ENCODE data around the gene MSRB2.
"Not testable (repeated sequence)": the region's sequence is repeated elsewhere in the genome, so short reads cannot be mapped to it uniquely, and the experiment has no call there.

The MSRB2 gene

DNA sequence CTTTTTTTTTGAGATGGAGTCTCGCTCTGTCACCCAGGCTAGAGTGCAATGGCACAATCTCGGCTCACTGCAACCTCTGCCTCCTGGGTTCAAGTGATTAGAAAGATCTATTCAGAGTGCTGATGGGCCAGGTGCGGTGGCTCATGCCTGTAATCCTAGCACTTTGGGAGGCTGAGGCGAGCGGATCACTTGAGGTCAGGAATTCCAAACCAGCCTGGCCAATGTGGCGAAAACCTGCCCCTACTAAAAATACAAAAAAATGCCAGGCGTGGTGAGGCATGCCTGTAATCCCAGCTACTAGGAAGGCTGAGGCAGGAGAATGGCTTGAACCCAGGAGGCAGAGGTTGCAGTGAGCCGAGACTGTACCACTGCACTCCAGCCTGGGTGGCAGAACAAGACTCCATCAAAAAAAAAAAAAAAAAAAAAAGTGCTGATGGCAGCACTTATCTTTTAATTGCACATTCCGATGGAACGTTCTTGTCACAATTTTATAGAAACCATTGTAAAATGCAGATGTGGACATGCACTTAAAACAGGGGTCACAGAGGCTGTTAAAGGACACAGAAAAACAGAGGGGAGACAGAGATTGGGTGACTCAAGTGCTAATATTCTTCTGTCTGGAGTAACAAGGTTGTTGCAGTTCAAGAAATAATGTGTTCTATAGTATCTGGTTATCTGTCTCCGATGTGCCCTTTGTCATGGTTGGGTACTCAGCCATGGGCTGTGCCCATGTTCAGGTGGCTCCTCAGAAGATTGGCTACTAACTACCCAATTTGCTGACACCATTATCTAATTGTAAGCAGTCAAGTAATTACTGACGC, 25.1 kb upstream of the MSRB2 start:
- DNase-seq (ENCODE audit: low spot score): not testable (repeated sequence)

DNA sequence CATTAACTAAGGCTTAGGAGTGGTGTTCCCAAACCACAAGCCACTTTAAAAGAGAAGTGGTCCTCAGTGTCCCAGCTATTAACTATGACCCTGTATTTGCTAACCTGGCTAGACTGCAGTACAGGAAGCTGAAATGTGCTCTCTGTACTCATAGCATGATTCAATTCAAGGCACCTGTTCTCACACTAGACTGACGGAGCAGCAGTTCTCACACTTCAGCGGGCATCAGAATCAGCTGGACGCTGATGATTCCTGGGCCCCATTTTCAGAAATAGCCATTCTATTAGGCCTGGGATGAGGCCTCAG, 24.5 kb upstream of the MSRB2 start:
- DNase-seq (ENCODE audit: low spot score): no peak

DNA sequence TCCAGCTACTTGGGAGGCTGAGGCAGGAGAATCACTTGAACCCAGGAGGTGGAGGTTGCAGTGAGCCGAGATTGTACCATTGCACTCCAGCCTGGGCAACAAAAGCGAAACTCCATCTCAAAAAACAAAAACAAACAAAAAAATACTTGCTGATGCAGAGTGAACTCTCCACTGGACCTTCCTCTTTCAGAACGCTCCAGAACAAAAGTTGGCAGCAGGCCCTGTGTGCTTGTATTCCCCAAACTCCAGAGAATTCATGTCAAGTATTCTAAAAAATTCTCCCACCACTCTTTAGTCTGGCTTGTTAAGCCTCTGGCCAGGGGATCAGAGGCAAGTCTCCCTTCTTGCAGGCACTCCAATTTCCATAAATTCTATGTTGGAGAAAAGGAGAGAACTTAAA, 22.8 kb upstream of the MSRB2 start:
- not testable (repeated sequence) for DNase-seq (ENCODE audit: low spot score)

DNA sequence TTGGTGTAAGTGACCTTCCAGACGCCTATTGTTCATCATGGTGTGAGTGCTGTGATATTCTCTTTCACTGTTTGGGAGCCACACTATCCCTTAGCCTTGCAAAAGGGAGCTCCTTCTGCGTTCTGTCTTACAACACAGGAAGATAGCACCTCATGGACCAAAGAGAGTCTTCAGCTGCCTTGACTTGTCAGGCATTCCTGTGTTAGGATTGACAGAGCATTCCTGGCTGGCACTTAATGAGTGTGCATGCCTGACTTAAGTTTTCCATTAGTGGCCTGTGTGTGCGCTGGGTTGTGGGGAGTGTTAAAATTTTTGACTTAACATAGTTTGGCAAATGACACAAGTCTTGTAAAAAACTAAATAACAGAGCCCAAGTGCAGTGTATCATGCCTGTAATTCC, 21.9 kb upstream of the MSRB2 start:
- DNase-seq (ENCODE audit: low spot score): no peak

DNA sequence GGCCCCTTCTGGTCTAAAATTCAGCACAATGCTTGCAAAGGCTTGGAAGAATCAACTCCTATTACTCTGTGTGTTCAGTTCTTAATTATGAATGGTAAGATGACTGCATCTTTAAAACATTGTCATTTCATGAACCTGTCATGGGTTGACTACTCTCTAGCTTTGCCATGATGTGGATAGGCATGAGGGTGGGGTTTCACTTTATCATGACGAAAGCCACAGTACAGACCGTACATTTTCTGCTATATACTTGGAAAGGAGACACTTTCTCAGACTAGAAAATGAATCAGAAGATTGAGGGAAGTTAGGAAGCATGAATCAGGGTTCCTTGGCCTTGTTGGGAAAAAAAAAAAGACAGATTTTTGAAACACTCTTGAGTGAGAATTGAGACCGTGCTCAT, 19.7 kb upstream of the MSRB2 start:
- DNase-seq (ENCODE audit: low spot score): no peak

DNA sequence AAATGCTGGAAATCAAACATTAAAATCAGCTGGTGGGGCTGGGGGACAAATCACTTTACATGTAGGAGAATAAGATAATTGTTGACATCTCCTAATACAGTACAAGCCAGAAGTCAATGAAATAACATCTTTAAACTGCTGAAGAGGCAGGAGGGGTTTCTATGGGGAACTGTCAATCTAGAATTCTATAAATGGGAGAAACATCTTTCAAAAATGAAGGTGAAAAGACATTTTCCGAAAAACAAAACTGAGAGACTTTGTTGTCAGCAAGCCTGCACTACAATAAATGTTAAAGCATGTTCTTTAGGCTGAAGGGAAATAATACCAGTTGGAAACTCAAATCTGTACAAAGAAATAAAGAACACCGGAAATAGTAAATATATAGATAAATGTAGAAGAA, 17.3 kb upstream of the MSRB2 start:
- no peak for DNase-seq (ENCODE audit: low spot score)

DNA sequence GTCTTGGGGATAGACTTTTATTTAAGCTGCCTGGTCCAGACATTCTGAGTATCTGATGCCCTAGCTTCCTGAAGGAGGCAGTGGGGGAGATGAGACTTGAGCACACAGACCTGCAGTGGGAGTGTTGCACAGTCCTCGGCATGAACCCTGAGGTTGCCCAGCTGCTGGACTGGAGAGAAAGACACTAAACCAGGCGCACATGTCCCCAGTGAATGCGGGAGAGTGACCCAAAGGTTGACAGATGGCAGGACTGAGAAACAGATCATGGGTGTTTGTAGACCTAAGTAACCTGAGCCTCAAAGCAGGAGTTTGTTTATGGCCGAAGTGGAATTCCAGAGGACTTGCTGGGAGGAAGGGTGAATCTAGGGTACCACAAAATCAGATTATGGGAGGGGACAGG, 15.7 kb upstream of the MSRB2 start:
- DNase-seq (ENCODE audit: low spot score): no peak

DNA sequence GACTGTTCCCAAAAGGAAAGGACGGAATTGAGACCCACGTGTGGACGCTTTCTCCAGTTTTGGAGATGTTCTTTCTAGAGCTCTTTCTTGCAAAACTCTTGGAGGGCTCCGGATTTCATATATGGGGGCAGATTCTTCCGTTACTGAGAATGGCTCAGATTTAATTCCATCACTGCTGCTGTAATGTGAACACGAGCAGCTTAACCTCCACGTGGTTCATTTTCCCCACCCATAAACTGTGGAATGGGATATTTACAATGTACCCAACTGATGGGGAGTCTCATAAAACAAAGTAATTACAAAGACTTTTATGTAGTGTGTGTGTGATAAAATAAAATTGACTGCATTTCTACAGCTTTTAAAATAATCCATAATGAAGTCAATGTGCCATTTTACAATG, 15.1 kb upstream of the MSRB2 start:
- DNase-seq (ENCODE audit: low spot score): no peak

DNA sequence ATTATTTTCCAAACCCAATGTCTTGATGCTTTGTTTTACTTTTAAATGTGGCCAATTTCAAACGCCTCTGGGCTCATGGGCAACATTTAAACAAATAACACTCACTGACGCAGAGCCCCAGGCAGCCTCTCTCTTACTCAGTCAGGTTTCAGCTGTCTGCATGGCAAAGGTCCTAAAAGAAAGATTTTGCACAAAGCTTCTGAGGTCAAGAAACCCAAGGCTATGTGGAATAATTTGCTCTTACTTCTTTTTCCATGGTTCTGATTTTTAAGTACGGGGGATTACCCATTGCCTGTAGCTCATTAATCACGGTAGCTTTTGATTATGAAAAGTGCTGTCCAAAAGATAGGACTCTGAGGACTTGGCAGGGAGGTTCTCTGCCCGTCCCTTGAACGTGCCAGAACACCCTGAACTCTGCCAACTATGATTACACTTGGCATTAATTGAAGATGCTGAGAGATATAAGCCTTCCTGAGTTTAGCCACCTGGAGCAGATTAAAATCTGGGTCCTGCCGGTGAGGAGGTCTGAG, 14.1 kb upstream of the MSRB2 start:
- DNase-seq (ENCODE audit: low spot score): no peak

DNA sequence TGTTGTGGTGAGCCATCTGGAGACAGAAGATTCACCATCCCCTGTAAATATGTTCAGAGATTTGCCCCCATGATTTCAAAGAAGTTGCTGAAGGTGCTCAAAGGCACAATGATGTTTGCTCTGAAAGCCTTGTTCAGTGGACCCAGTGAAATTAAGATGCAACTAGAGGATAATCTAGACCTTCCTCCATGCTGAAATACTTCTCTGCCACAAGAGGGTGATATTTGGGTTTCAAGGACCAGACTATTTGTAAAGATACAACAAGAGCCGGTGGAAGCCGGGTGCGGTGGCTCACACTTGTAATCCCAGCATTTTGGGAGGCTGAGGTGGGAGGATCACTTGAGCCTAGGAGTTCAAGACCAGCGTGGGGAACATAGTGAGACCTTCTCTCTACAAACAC, 13.5 kb upstream of the MSRB2 start:
- peak; percentile 62 for DNase-seq (ENCODE audit: low spot score)

DNA sequence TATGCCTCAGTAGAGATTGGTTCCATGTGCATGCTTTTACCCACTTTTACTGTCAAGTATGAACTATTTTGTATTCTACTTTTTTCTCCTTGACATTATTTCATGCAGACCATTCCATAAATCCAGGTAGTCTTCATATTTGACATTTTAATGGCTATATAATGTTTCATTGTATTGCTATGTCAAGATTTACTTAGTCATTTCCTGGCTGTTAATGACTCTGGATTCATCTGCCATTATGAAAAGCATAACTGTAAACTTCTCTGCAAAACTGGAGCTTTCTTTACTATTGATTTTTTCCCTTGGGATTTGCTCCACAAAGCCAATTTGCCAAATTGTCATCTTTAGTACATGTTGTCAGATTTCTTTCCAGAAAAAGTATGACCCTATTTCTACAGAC, 6.8 kb upstream of the MSRB2 start:
- DNase-seq (ENCODE audit: low spot score): peak; percentile 69

DNA sequence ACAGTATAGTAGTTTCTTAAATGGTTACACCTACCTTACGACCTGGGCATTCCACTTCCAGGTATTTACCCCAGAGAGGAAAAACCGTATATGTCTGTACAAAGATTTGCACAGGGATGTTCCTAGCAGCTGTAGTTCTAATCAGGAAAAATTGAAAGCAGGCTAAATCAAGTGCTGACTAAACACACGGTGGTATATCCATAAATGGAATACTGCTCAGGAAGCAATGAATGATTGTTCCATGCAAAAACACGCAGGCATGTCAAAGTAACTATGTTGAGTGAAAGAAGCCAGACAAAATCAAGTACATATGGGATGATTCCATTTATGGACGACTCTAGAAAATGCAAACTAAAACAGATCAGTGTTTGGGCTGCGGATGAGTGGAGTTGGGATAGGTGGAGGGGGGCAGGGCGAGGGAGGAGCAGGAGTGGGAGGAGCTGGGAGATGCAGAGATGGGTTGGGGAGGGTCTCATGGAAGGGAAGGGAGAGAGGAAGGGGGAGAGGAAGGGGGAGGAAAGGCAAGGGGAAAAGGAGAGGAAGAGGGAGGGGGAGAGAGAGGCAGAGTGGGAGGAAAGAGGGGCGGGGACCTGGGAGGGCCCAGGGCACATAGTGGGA, 484 bp upstream of the MSRB2 start:
- peak; percentile 50 for DNase-seq (ENCODE audit: low spot score)

DNA sequence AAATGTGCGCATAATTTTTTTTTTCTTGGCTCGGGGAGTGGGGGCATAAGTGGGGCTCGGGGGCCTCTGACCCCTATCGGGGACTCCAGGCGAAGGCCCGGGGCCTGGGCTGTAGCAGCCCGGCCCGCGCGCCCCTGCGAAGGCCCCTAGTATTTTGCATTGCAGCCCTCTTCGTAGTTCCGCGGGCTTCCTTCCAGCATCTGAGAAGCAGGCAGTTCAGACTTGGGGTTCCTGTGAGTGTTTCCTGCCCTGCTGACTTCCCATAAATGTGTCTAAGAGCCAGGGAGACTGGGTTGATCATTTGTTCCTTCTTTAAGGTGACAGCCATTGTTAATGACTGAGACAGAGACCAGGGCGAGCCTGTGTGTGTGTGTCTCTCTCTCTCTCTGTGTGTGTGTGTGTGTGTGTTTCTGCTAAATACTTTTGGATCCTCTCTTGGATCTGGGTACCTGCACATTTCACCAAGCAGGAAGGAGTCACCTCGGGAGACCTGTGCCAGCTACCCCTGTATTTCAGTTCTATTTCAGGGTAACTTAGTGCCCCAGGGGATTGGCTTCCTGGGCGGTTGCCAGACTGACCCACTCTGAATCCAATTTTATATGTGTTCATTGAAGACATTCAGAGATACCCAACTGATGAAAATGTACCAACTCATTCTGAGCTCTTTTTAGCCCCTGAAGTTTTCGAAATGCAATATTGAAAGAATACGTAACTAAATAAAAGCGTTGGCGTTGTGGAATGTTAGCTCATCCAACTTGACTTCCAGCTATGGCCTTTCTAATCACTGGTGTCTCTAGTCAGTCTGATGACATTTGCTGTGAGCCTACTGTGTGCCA, 805 bp downstream of the MSRB2 start:
- peak; percentile 72 for DNase-seq (ENCODE audit: low spot score)

DNA sequence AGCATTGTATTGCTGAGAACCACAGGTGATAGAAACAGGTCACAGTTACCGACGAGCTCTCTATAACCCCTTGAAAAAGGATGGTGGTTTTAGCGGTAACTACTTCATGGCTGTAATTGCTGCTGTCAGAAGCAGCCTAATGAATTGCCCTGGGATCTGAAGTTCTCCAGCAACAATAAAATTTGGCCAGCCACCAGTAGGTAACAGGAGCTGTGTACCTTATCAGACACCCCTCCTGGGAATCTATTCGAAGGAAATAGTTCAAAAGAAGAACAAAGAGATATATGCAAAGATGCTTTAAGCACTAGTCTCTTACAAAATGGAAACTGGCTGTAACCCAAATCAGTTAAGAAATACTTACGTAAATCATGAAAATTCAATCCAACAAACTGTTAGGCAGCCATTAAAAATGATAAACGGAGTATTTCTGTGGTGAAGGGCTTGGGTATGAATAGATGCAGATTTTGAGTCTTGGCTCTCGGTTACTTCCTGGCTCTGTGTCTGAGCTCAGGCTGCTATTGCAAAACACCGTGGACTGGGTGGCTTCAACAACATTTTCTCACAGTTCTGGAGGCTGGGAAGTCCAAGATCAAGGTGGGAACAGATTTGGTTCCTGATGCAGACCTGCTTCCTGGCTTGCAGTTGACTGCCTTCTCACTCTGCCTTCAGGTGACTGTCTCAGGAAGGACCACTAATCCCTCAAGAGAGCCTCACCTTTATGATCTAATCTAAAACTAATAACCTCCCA, 1.6 kb downstream of the MSRB2 start:
- no peak for DNase-seq (ENCODE audit: low spot score)

DNA sequence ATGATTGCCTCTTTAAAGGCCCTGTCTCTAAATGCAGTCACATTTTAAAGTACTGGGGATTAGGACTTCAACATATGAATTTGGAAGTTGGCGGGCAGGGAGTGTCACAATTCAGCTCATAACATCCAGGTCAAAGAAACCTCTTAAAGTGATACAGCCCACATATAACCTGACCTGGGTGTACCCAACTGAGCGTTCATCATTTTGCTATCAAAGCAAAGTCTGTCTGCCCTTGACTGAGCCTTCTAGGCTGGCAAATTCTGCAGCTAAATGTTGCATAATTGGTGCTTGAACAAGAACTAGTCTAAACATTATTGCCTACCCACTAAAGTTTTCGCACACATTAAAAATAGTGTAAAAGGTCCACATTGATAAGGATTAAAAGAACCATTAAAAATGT, 3.7 kb downstream of the MSRB2 start:
- no peak for DNase-seq (ENCODE audit: low spot score)

DNA sequence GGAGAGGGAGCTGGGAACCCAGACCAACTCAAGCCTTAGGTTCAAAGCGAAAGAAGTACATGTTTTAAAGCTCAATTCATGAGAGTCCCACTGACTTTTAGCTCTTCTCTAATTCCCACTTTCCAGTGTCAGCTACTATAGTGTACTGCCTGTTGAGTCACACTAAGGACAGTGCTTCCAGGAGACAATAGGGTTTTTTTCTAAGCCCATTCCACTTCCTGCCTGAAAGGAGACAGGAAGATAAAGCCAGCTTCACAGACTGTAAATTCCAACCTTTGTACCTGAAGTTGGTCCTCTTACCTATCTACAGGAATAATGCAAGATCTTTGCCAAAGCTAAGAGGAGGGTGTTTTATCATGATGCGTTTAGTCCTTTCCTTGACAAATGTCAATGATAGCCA, 4.4 kb downstream of the MSRB2 start:
- DNase-seq (ENCODE audit: low spot score): peak; percentile 34

DNA sequence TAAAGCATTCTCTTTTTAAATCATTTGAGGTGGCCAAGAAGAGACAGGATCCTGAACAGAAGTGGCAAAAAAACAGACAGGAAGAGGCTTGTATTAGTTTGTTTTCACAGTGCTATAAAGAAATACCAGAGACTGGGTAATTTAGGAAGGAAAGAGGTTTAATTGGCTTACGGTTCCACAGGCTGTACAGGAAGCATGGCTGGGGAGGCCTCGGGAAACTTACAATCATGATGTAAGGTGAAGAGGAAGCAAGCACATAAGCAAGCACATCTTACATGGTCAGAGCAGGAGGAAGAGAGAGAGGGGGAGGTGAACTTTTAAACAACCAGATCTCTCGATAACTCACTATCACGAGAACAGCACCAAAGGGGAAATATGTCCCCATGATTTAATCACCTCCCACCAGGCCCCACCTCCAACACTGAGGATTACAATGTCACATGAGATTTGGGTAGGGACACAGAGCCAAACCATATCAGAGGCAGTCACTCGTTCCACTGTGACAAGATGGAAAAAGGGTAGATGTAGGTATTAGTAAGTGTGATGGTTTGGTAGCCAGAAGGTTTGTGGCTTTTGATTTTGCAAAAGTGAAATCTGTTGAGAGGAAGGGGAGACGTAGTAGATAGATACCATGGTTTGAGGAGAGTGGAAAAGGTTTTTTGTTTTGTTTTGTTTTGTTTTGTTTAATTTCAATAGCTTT, 5.1 kb downstream of the MSRB2 start:
- no peak for DNase-seq (ENCODE audit: low spot score)

DNA sequence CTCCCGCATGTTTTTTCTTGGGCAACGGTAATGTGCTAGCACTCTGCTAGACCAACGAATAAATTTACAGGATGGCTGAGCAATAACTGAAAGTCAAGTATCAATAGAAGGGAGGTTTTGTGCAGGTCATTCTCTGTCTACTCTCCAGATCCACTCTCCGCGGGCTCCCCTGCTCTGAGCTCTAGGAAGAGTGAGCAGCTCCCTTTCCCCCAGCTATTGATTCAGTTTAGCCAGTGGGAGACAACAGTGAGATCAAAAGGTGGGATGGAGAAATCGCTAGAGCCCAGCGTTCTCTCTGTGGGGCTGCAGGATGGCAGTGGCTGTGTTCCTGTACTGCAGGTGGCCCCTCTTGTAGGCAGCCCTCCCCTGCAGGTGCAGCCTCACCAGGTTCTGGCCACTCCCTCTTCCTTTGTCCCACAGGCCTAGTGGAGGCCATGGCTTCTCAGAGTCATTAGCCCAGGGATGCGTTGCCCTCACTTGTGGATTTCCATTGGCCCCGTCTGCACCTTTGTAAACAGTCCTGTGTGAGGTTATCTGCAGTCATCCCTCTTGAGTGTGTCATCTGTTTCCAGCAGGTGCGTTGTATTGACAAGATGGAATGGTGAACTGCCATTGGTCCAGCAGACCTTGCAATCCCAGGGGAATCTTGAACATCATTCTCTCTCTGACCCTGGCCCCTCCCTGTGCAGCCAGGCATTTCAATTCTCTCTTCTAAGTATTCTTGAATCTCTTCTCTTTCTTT, 11.1 kb downstream of the MSRB2 start:
- DNase-seq (ENCODE audit: low spot score): no peak

DNA sequence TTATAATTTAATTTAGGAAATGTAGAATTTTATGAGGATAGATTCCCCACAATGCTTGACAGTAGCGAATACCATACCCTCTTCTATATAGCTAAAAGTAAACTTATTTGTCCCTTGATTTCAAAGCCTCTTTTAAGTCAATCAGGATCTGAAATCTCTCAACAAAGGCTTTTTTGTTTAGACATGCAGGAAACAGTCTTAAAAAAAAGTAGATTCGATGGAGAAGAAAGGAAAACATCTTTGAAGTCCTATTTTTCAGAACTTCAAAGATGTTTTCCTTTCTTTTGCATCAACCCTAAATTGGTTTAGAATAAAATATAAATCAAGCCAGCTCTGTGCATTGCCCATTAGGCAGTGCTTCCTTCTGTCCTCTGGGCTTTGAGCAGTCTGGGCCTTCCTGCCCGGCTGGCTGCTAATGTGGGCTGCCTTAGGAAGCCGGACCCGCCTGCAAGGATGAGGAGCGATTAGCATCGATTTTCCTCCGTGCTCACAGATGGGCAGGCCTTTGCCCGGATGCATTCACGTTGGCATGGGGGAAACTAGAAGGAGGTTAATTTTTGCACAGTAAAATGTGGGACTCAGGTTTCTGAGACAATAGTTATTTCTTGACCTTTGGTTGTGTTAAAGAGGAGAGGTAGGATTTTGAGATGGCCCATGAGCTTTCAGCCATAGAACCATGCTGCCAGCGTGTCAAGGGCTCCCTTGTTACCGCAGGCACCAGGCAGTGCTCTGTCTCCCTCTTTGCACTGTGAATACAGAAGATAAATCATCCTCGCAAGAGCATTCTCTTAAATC, 15.5 kb downstream of the MSRB2 start:
- no peak for DNase-seq (ENCODE audit: low spot score)

Data from RKO (cell line).